ENCODE measurements around the gene KRTAP9-1. TPM values are rescaled to one million over a fixed set of nuclear protein-coding genes. Genes with fewer than 3 reads are reported as not detected.
"Not testable (repeated sequence)": the region's sequence is repeated elsewhere in the genome, so short reads cannot be mapped to it uniquely, and the experiment has no call there.

Gene KRTAP9-1
- total RNA-seq, 1 donor = not detected

GRCh38 chr17:41199421-41200078, 9.9 kb downstream of the KRTAP9-1 start:
- TF ChIP-seq, protein P1, sequence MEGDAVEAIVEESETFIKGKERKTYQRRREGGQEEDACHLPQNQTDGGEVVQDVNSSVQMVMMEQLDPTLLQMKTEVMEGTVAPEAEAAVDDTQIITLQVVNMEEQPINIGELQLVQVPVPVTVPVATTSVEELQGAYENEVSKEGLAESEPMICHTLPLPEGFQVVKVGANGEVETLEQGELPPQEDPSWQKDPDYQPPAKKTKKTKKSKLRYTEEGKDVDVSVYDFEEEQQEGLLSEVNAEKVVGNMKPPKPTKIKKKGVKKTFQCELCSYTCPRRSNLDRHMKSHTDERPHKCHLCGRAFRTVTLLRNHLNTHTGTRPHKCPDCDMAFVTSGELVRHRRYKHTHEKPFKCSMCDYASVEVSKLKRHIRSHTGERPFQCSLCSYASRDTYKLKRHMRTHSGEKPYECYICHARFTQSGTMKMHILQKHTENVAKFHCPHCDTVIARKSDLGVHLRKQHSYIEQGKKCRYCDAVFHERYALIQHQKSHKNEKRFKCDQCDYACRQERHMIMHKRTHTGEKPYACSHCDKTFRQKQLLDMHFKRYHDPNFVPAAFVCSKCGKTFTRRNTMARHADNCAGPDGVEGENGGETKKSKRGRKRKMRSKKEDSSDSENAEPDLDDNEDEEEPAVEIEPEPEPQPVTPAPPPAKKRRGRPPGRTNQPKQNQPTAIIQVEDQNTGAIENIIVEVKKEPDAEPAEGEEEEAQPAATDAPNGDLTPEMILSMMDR (IDR thresholded peaks at IDR 0.05; ENCODE audit: insufficient read depth, low read length) = no peak
- no peak for DNase-seq (ENCODE audit: low read depth)
- H3K4me3 ChIP-seq (ENCODE audit: low read depth, low read length) = no peak overlapping the region

GRCh38 chr17:41211845-41212466, 22.3 kb downstream of the KRTAP9-1 start:
- TF ChIP-seq, protein P1 (IDR thresholded peaks at IDR 0.05; ENCODE audit: insufficient read depth, low read length) = no peak
- no peak overlapping the region for H3K4me3 ChIP-seq (ENCODE audit: low read depth, low read length)
- peak; percentile 42 for DNase-seq (ENCODE audit: low read depth)

- no peak overlapping the region for H3K4me3 ChIP-seq (ENCODE audit: low read depth, low read length)
- DNase-seq (ENCODE audit: low read depth) = no peak
- TF ChIP-seq, protein P1 (IDR thresholded peaks at IDR 0.05; ENCODE audit: insufficient read depth, low read length) = no peak
Observed at GRCh38 chr17:41212524-41213169, 23.0 kb downstream of the KRTAP9-1 start.

DNA sequence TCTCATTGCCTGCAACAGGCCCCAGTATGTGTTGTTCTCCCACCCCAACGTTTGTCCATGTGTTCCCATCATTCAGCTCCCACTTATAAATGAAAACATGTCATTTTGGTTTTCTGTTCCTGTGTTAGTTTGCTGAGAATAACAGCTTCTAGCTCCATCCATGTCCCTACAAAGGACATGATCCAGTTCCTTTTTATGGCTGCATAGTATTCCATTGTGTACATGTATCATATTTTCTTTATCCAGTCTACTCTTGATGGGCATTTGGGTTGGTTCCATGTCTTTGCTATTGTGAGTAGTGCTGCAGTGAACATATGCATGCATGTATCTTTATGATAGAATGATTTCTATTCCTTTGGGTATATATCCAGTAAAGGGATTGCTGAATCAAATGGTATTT, 26.0 kb downstream of the KRTAP9-1 start:
- no peak overlapping the region for H3K4me3 ChIP-seq (ENCODE audit: low read depth, low read length)
- DNase-seq (ENCODE audit: low read depth) = no peak
- TF ChIP-seq, protein P1 (IDR thresholded peaks at IDR 0.05; ENCODE audit: insufficient read depth, low read length) = no peak

GRCh38 chr17:41223821-41224220, 34.1 kb downstream of the KRTAP9-1 start:
- DNase-seq (ENCODE audit: low read depth) = no peak
- TF ChIP-seq, protein P1 (IDR thresholded peaks at IDR 0.05; ENCODE audit: insufficient read depth, low read length) = no peak
- no peak overlapping the region for H3K4me3 ChIP-seq (ENCODE audit: low read depth, low read length)

DNA sequence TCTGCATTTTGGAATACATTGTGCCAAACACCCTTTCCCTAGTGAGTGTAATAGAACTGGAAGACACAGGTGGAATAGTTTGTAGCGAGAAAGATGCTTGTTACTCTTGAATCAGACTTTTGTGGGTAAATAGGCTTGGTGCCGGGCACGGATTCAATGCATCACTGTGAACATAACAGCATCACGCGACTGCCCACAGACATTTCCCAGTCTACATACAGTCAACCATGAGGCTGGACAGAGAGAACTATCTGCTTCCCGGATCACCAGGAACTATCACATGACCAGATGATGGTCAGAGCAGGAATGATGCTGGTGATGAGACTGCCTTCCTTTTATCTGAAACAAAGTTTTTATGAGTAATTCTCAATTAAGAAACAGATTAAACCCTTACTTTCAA, 36.4 kb downstream of the KRTAP9-1 start:
- no peak overlapping the region for H3K4me3 ChIP-seq (ENCODE audit: low read depth, low read length)
- no peak for DNase-seq (ENCODE audit: low read depth)
- TF ChIP-seq, protein P1 (IDR thresholded peaks at IDR 0.05; ENCODE audit: insufficient read depth, low read length) = no peak

GRCh38 chr17:41226598-41227095, 37.0 kb downstream of the KRTAP9-1 start, which contains the start of gene KRTAP9-2:
KRTAP9-2 (plus strand) TSS chr17:41226648; CDS start chr17:41226655, 7 bp downstream.
- H3K4me3 ChIP-seq (ENCODE audit: low read depth, low read length); DNase-seq (ENCODE audit: low read depth): not testable (repeated sequence)

Measured in fibroblast of the aortic adventitia (primary cell).